Stimulated activated CD8-positive, alpha-beta memory T cell treated with anti-CD3 and anti-CD28 coated beads, Interleukin-7, amount 100 ng/mL, for 4 hours (primary cell): ENCODE results near the gene WNK1.
"Not testable (repeated sequence)": the region's sequence is repeated elsewhere in the genome, so short reads cannot be mapped to it uniquely, and the experiment has no call there.

Experiments used
- DNase-seq, 2 donors: peaks; one replicate each; pipeline ENCODE4 v3.0.0-alpha.2; 2020; ENCODE audit warnings: low read depth in 2 of 2

WNK1 gene

DNA sequence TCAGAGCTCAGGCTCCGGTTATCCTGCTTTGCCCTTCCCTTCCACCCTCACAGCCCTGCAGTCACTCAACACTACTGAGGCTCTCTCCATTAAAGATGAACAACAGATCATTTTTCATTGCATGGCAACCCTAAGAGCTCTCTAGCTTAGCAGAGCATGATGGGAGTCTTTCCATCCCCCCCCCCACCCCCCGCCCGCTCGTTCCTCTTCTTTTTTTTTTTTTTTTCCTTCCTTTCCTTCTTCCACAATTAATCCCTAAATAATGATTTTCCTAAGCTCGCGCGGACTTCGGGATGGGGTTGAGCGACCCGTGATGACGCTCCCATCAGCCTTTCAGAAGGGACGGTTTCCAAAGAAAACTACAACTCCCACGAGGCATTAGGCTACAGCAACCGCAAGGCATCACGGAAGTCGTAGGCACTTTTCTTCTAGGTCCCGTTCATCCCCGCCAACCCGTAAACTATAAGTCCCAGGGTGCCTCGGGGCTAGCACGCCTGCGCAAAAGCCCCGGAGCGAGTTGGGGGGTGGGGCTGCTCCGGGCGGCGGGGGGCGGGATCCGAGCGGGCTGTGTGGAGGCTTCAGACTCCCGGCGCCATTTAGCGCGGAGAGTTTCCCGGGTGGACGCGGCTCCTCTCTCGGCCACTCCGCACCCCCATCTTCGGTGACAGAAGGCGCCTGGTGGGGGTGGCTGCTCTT is at the start of gene WNK1:
Gene WNK1, plus strand, starts transcription at position 581 of the 696 bp plus-strand sequence. CDS start 987 bp downstream, outside the sequence.
- DNase-seq, result peak; percentile 96

GRCh38 chr12:704516-705242 is 47.7 kb upstream of the WNK1 start:
- no peak for DNase-seq

DNA sequence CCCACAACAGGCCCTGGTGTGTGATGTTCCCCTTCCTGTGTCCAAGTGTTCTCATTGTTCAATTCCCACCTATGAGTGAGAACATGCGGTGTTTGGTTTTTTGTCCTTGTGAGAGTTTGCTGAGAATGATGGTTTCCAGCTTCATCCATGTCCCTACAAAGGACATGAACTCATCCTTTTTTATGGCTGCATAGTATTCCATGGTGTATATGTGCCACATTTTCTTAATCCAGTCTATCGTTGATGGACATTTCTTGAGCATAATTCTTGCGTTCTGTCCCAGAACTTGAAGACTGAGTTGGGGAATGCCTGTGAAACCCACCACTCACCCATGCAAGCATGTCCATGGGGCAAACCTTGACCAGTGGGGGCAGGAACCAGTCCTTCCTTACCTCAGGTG is 44.3 kb upstream of the WNK1 start:
- DNase-seq, result not testable (repeated sequence)

GRCh38 chr12:709455-710020 is 42.8 kb upstream of the WNK1 start:
- DNase-seq, result no peak

GRCh38 chr12:712172-712863 is 40.1 kb upstream of the WNK1 start:
- no peak for DNase-seq

GRCh38 chr12:713281-713875 is 39.0 kb upstream of the WNK1 start:
- no peak for DNase-seq

DNA sequence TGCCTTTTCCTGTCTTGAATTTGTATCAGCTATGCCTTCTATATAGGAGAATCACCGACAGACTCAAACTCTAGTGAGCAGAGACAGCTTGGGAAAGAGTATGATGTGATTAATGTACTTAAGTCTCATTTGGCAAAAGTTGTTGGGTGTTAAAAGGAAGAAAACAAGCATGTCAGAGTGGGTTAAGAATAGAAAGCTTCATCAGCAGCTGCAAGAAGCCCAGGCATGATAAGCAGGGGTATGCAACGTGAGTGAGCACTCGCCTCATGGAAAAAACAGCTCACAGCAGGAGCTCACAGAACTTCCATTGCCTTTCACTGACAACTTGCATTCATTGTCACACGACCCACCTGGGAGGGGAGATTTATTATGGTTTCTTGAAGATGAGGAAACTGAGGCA is 35.9 kb upstream of the WNK1 start:
- peak; percentile 28 to 43 for DNase-seq

DNA sequence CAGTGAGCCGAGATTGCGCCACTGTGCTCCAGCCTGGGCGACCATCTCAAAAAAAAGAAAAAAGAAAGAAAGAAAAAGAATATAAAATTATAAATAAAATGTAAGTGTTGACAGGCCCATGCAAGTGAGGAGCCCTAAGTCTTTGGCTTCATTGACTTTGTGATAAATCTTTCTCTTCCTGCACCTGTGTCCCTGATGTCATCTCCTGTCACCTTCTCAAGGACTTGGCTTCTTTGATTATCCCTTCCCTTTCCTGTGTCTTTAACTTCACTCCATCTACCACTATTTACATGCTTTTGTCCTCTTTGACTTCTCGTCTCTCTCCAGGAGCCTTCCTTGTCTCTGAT is 33.6 kb upstream of the WNK1 start:
- no peak for DNase-seq

- DNase-seq, result no peak
Observed at GRCh38 chr12:720231-720941, 32.0 kb upstream of the WNK1 start.

DNA sequence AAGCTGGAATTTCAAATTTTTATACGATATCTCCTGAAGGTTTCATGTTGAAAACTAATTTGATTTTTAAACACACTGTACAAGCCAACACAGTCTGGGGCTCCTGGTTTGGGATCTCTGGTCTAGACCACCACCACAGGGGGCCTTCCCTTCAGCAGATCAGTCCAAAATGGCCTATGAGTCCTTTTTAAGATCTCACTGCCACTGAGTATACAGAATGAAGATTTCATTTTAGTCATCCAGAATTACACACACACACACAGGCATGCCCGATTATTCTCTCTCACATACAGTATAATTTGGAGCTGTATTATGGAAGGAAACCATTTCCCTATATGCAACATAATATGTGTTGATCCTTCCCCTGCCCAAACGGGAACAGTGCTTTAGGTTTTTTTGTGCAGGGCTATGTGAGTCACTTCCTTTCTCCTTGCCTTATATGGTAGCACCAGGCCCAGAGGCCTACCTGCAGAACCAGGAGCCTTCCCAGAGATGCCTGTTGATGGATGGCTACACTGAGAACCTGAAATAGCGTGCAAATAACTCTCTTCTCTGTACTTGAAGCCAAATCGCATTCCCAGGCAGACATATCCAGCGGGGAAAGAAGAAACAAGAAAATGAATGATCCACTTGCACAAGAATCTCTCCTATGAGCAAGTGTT is 28.1 kb upstream of the WNK1 start:
- peak in 1 of 2 donors; percentile 1 for DNase-seq

- no peak for DNase-seq
Observed at GRCh38 chr12:725076-725475, 27.3 kb upstream of the WNK1 start.

DNA sequence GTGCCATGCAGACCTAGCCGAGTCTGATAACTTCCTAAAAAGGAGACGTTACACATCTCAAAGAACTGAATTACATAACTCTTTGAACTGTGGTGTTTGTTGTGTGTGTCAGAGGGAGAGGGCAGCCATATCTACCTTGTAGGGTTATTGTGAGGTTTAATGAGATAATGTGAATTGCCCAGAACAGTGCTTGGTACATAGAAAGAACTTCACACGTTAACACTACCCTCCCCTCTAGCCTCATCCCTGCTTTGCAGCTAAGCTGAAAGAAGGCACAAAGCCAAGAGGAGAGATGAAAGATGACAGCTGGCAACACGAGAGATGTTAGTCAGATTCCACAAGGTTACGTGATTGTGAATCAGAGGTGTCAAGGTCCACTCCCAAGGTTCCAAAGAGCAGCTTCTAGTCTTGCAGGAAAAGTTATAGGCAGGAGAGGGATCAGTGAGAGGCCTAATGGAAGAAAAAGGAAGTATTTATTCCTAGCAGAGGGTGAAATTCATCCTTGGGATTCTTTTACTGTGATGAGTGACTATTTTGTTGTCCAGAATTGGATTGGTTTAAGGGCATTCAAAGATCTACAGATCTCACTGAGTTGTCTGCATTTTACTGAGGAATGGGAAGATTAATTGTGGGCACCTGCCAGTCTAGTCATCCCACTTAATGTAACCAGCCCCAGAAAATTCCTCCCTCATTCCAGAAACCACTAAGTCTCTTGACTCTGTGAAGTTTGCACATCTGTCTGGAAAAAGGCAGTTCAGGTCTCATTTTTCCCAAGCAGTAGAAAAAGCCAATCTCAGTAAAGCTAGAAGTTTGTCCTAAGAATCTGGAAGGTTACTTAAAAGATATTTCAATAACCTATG is 25.9 kb upstream of the WNK1 start:
- no peak for DNase-seq

- no peak for DNase-seq
Observed at GRCh38 chr12:727321-727720, 25.1 kb upstream of the WNK1 start.

GRCh38 chr12:728781-729180 is 23.6 kb upstream of the WNK1 start:
- no peak for DNase-seq

DNA sequence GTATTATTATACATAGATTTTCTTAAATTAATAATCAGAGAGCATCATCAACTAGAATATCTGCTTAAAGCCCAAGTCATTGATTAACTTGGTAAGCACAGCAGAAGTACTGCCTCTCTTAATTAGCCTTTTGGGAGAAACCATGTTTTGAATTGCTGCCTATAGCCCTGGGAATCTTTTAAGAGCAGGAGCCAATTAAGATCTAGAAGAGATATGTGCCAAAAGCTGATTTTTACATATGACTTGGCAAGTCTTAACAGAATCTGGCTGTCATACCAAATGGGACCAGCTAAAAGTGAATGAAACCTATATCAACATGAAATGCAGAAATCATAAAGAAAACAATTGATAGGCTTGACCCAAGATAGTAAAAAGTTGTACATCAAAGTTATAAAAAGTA is 23.2 kb upstream of the WNK1 start:
- no peak for DNase-seq

DNA sequence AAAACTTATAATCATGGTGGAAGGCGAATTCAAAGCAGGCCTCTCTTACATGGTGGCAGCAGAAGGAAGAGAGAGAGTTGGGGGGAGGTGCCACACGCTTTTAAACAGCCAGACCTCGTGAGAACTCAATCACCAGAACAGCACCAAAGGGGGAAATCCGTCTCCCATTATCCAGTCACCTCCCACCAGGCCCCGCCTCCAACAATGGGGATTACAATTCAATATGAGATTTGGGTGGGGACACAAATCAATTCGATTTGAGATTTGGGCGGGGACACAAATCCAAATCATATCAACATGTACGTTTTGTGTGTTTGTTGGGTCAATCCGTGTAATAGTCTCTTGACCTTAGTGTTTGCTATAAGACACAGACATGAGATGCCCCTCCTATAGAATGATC is 21.8 kb upstream of the WNK1 start:
- DNase-seq, result no peak

DNA sequence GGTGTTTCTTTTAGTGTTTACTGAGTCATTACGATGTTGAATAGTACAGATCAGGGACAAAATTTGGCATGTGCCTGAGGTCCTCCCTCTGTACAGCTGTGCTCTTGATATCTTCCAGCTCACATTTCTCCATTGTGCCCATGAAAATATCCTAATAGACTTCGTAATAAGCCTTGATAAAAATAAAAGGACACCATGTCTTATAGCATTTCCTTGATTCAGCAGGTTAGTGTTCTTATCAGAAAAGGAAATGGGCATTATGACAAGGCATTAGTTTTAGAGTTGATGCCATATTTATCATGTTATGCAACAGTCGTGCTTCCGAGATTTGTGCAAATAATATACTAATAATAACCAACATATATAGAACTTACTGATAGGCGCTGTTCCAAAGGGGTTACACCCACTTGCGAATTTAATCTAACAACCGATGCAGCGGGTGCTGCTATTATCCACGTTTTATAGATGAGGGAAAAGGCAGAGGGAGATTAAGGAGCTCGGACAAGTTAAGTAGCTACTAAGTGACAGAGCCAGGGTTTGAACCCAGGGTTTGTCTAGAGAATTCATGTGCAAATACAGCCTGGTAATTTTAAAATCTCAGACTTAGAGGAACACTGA is 15.1 kb upstream of the WNK1 start:
- DNase-seq, result no peak

DNA sequence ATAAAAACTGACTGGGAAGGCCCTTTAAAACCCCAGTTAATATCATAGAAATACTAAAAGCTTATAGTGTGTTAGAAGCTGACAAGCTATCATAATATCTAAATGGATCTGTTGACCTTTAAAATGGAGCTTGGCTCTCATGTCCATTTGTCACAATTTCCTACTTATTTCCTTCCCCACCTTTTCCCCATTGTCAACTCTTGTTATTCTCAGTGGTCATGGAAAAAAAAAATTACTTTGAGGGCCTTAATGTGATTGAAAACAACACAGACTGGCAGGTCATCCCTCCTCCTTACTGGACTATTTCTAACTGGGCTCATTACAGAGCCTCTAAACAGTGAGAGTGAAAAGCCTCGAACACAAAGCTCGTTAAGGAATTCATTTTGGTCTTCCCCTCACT is 13.7 kb upstream of the WNK1 start:
- no peak for DNase-seq

- DNase-seq, result no peak
Observed at GRCh38 chr12:739349-739748, 13.0 kb upstream of the WNK1 start.

- no peak for DNase-seq
Observed at GRCh38 chr12:740921-741320, 11.5 kb upstream of the WNK1 start.
